HPDE6-E6E7 (cell line): ENCODE measurements around the gene TMEM245.
"Not testable (repeated sequence)": the region's sequence is repeated elsewhere in the genome, so short reads cannot be mapped to it uniquely, and the experiment has no call there.

Source experiments
- DNase-seq: peaks from one replicate; pipeline ENCODE4 v3.0.0; 2011; ENCODE audit warnings: missing footprints; ENCODE audit errors: extremely low spot score

The TMEM245 gene

DNA sequence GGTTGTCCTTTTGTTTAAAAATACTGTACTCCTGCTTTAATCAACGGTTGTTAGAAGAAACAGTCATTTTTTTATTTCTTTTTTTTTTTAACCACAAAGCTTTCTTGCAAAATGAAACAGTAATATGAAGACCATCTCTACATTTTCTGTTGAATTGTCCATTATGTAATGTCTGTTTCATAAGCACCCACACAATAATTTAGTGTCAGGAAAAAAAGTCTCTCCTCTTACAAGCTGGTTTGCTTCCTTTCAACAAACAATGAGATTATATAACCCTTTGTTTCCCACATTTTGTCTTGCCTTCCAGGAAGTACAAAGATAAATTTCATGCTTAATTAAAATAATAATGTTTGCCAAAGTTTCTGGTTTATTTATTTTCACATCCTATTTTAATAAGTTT, 123.1 kb downstream of the TMEM245 start:
- no peak for DNase-seq

DNA sequence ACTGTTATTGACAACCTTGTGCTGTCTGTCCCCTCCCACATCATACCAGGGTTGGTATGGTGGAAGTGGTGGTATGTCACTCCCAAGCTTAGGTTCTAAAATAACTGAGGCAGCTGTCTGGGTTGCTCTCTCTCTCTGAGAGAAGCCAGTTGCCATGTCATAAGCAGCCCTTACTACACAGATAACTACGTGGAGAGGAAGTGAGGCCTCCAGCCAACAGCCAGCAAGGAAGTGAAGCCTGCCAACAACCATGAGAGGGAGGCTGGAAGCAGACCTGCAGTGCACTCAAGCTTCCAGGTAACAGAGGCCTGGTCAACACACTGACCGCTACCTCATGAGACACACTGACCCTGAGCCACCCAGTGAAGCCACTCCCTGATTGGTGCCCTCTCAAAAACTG, 125.1 kb downstream of the TMEM245 start:
- no peak for DNase-seq

DNA sequence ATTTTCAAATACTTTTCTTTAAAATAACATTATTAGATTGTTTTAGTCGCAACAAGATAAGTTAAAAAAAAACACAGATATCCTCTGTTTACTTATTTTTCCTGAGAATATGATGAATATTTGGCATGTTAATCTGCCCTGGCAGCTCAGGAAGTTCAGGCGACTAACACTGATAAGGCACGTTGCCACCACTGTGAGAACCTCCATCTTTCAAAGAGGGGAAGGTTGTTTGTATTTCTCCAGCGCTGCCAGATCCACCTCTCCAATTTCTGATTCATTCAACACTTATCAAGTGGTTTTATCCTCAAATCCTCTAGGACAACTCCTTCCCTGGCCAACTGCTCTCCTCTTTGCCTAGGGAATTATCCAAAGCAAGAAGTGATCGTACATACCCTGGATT, 128.3 kb downstream of the TMEM245 start:
- DNase-seq = no peak

DNA sequence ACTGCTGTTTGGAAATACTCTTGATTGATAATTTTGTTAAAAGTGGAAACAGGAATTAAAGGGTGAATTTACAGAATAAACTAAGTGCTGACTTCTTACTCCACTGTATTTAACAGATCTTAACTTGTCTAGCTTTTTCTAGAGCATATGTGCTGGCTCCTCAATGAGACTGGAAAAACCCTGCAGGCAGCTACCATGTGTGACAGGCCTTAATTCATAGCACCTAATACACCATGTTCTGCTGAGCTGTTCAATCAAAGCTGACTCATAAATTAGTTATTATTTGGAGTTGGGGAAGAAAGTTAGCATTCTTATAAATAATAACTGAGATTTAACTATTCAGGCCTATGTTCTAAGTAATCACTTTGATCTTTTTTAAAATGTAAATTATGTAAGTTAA, 135.9 kb downstream of the TMEM245 start:
- DNase-seq = no peak

DNA sequence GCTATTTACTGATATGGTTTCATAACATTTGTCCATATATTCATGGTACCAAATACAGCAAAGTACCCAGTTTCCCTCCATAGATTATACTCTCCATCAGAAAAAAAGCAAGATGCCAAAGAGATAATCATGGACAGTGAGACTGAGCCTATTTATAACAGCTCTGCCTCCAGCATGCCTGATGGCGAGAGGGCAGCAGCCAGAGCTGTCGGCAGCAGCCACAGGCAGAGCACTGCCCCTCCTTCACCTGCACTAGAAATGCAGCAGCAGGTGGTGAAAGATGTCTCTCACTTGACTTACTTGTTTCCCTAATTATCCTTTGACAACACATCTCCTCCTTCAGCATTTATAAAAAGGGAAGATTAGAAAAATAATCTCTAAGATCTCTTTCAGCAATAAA, 138.9 kb downstream of the TMEM245 start:
- DNase-seq = no peak

DNA sequence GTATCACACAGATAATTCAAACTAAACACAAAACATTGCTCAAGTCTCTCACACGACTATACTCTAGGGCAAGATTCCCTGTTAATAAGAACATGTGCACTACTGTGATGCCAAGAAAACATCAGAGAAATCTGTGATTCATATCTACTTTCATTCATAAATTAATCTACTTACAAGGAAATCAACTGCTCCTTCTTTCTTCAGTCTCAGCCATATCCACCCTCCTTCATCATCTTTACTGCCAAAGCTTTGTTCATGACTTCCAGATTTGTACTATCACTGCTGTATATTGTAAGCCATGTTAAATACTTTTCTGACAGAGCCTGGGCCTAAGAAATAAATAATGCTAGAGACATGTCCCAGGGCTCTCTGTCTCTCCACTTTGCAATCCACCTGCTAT, 141.5 kb downstream of the TMEM245 start:
- no peak for DNase-seq

DNA sequence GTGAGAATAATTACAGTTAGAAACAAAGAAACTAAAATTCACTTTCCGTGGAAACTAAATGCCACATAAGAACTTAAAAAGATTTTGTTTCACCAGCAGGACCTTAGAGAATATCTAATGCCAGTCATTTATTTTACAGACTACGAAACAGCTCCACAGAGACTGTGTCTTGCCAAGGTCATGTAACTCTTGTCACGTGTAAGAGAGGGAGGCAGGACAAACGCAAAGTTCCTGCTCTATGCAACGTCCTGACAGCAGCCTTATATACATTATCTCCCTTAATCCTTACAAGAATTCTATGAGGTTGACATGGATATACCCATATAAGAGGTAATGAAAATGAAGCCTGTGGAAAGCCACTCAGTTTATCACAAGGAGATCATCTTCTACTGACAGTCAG, 145.9 kb downstream of the TMEM245 start:
- no peak for DNase-seq

DNA sequence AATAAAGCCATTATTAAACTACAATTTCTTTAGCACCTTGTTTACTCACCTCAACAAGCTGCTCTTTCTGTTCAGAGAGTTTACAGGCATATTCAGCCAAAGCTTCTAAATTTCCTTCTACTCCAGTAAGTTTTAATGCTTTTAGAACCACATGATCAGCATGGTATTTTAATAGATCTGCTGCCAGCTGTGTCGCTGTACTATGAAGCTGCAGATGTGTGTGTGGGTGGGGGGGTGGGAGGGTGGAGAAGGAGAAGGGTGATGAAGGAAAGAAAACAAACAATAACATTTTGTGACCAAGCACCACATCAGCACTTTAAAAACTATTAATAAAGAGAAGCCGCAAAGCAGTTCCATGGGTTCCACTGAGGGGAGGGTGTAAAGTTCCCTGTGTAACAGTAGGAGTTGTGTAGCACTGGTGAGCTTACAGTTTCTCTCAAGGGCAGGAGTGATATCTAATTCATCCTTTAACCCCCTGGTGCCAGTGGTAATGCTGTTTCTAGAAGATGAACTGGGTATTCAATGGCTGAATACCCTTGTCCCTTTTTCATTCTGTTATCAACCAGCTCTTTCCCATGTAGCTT, 147.0 kb downstream of the TMEM245 start:
- DNase-seq = no peak

DNA sequence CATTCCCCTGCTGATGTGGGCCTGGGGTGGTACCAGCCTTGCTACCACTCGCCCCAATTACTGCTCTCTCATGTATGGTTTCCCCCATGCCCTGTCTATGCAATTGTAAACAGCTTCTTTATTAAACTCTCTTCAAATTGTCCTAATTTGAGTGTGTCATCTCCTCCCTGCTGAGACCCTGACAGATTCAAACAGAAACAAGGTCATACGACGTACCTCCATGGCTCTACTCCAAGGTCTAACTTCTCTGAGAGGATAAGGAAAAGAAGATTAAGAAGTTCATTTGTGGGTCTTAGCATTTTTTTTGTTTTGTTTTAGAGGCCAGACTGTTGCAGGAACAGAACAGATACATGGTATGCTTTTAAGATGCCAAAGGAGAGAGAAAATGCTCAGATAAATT, 147.6 kb downstream of the TMEM245 start:
- DNase-seq = no peak

DNA sequence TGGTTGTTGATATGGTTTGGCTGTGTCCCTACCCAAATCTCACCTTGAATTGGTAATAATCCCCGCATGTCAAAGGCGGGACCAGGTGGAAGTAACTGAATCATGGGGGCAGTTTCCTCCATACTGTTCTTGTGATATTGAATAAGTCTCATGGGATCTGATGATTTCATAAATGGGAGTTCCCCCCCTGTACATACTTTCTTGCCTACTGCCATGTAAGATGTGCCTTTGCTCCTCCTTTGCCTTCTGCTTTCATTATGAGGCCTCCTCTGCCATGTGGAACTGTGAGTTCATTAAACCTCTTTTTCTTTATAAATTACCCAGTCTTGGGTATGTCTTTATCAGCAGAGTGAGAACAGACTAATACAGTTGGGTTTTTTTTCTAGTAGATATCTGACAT, 148.4 kb downstream of the TMEM245 start:
- not testable (repeated sequence) for DNase-seq

DNA sequence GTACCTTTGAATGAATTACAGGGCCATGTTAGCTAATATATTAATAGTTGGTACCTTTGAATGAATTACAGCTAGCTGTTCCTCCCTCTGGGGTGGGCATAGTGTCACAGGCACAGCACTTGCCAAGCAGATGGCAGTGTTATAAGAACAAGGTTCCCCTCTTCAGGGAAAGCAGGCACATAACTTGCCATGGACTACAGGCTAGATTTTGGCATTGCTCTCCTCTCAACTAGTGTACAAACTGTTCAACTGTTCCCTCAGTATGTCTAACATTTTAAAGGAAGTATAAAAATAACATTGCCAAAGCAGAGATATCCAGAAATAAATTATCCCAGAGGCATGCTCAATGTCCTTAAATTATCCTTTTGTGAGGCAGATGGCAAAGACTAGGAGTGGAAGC, 151.8 kb downstream of the TMEM245 start:
- no peak for DNase-seq
